Osteocyte (in vitro differentiated cells): ENCODE measurements around the gene PIAS3. TPM values are rescaled to one million over a fixed set of nuclear protein-coding genes. Genes with fewer than 3 reads are reported as not detected.

ENCODE experiments used
- DNase-seq: peaks from one replicate; pipeline ENCODE4 v3.0.0; 2021; ENCODE audit warnings: mixed read lengths; ENCODE audit not compliant: unreplicated experiment; ENCODE audit errors: extremely low spot score
- H3K27ac Mint-ChIP-seq: one replicate; pipeline ENCODE4 v1.8.0; 2021; ENCODE audit warnings: mild to moderate bottlenecking, mixed read lengths; ENCODE audit not compliant: unreplicated experiment
- H3K27me3 Mint-ChIP-seq: one replicate; pipeline ENCODE4 v1.8.0; 2021; ENCODE audit warnings: mixed read lengths; ENCODE audit not compliant: unreplicated experiment
- H3K36me3 Mint-ChIP-seq: one replicate; pipeline ENCODE4 v1.8.0; 2021; ENCODE audit warnings: mixed read lengths; ENCODE audit not compliant: unreplicated experiment
- H3K4me1 Mint-ChIP-seq: one replicate; pipeline ENCODE4 v1.8.0; 2021; ENCODE audit warnings: mixed read lengths; ENCODE audit not compliant: unreplicated experiment
- H3K4me3 Mint-ChIP-seq: one replicate; pipeline ENCODE4 v1.8.0; 2021; ENCODE audit warnings: mild to moderate bottlenecking, moderate library complexity, mixed read lengths; ENCODE audit not compliant: unreplicated experiment
- H3K9me3 Mint-ChIP-seq: one replicate; pipeline ENCODE4 v1.8.0; 2021; ENCODE audit warnings: mixed read lengths; ENCODE audit not compliant: unreplicated experiment
- CTCF ChIP-seq: fragments of 200-600 bp; sonication (generic); IDR thresholded peaks from 2 replicates; pipeline ENCODE4 v1.5.0; 2021; ENCODE audit warnings: antibody characterized with exemption, mild to moderate bottlenecking, moderate library complexity
- long read RNA-seq: library from polyadenylated mRNA; unstranded; transcript quantifications from one replicate; pipeline ENCODE4 v2.0.0, GENCODE V29; 2021
- total RNA-seq: library from RNA; stranded (reverse); gene quantifications from 2 replicates; pipeline ENCODE4 v1.2.1, GENCODE V29; 2021

The PIAS3 gene
- total RNA-seq, result 47.0 and 48.7 TPM in 2 replicates
- long read RNA-seq, transcript PIAS3-203 (14 exons, 2,901 nt), result major isoform, 9 of 43 reads
- long read RNA-seq, partial matches to known transcripts, result 18 of 43 reads
- long read RNA-seq, other reads (novel, unspliced or antisense), result 16 of 43 reads

- Mint-ChIP-seq H3K36me3 (peaks cover 16% of the 10 kb centered on the region), H3K27me3 (peaks cover 8% of the 10 kb centered on the region), H3K4me3 (peak within 1 kb of the TSS; percentile 94), H3K4me1 (peaks cover 14% of the 10 kb centered on the region), H3K9me3 (no peaks in the 10 kb centered on the region), H3K27ac (peak within 1 kb of the TSS; percentile 95)
- no peak for TF ChIP-seq CTCF
- peak; percentile 98 for DNase-seq
Measured at GRCh38 chr1:145858901-145859490, at the start of gene PIAS3. PIAS3 (minus strand) TSS chr1:145859081; CDS start chr1:145858990, 91 bp downstream.

GRCh38 chr1:145908653-145909052 lies 49.8 kb upstream of the PIAS3 start:
- peaks cover 28% of the 10 kb centered on the region for H3K36me3 Mint-ChIP-seq
- H3K4me3 Mint-ChIP-seq, result peak overlapping the region; percentile 55
- peaks cover 31% of the 10 kb centered on the region for H3K4me1 Mint-ChIP-seq
- H3K9me3 Mint-ChIP-seq, result no peaks in the 10 kb centered on the region
- no peak for DNase-seq
- H3K27me3 Mint-ChIP-seq, result no peaks in the 10 kb centered on the region
- no peak for TF ChIP-seq CTCF
- peak overlapping the region; percentile 87 for H3K27ac Mint-ChIP-seq

- Mint-ChIP-seq H3K4me3 (no peak overlapping the region), H3K27ac (peak overlapping the region; percentile 87), H3K27me3 (no peaks in the 10 kb centered on the region), H3K4me1 (peaks cover 31% of the 10 kb centered on the region), H3K9me3 (no peaks in the 10 kb centered on the region), H3K36me3 (peaks cover 18% of the 10 kb centered on the region)
- no peak for DNase-seq
- no peak for TF ChIP-seq CTCF
Measured at GRCh38 chr1:145906954-145907753, 48.3 kb upstream of the PIAS3 start.

GRCh38 chr1:145901312-145902021 lies 42.6 kb upstream of the PIAS3 start:
- Mint-ChIP-seq H3K4me1 (peaks cover under 1% of the 10 kb centered on the region), H3K36me3 (peaks cover 17% of the 10 kb centered on the region), H3K9me3 (no peaks in the 10 kb centered on the region), H3K27me3 (no peaks in the 10 kb centered on the region), H3K4me3 (no peak overlapping the region), H3K27ac (no peak overlapping the region)
- no peak for TF ChIP-seq CTCF
- DNase-seq, result no peak

- no peaks in the 10 kb centered on the region for H3K27me3 Mint-ChIP-seq
- no peak for TF ChIP-seq CTCF
- no peaks in the 10 kb centered on the region for H3K9me3 Mint-ChIP-seq
- peaks cover 16% of the 10 kb centered on the region for H3K36me3 Mint-ChIP-seq
- no peak for DNase-seq
- no peak overlapping the region for H3K4me3 Mint-ChIP-seq
- H3K27ac Mint-ChIP-seq, result no peak overlapping the region
- no peaks in the 10 kb centered on the region for H3K4me1 Mint-ChIP-seq
Measured at GRCh38 chr1:145898756-145899155, 39.9 kb upstream of the PIAS3 start.
